Body of pancreas (tissue), 4 donors: ENCODE measurements around the gene PBX2. TPM values are rescaled to one million over a fixed set of nuclear protein-coding genes. Genes with fewer than 3 reads are reported as not detected.

ENCODE experiments used
- ATAC-seq: fragments of 150-250 bp; one replicate; pipeline ENCODE4 v1.9.1; 2016
- DNase-seq, 4 donors: peaks; one replicate each; pipeline ENCODE4 v3.0.0-alpha.2; 2019
- H3K27ac ChIP-seq, 4 donors: fragments of 200-600 bp; sonication (generic); 1 replicate in 3 of 4; 2 replicates in 1 of 4; pipeline versions ENCODE4 v1.5.1 to v1.6.1; 2016 to 2019; ENCODE audit warnings: mild to moderate bottlenecking in 1 of 4, mixed read lengths in 1 of 4, moderate library complexity in 1 of 4
- H3K27me3 ChIP-seq, 2 donors: fragments of 200-600 bp; sonication (generic); one replicate each; pipeline ENCODE4 v1.6.0; 2016; ENCODE audit warnings: mild to moderate bottlenecking in 1 of 2
- H3K36me3 ChIP-seq, 2 donors: fragments of 200-600 bp; sonication (generic); replicated peaks in 1 of 2; 2 replicates each; pipeline ENCODE4 v1.5.1; 2016; ENCODE audit warnings: low read depth in 2 of 2; ENCODE audit not compliant: insufficient read depth in 1 of 2
- H3K4me1 ChIP-seq: fragments of 200-600 bp; sonication (generic); one replicate; pipeline ENCODE4 v1.6.0; 2016
- H3K4me3 ChIP-seq, 2 donors: fragments of 200-600 bp; sonication (generic); 1 replicate in 1 of 2; 2 replicates in 1 of 2; pipeline ENCODE4 v1.5.1; 2016 to 2019
- H3K9me3 ChIP-seq, 3 donors: fragments of 200-600 bp; sonication (generic); 1 replicate in 2 of 3; 2 replicates in 1 of 3; pipeline ENCODE4 v1.5.1; 2016
- CTCF ChIP-seq, 7 experiments: fragments of 450-650 bp in 4 of 7; fragments of 200-600 bp in 3 of 7; sonication (generic) in 3 of 7; IDR thresholded peaks; one replicate each; pipeline ENCODE4 v1.5.1; 2016 to 2019; ENCODE audit warnings: antibody characterized with exemption in 7 of 7
- POLR2A ChIP-seq, 3 donors: fragments of 450-650 bp; IDR thresholded peaks; one replicate each; pipeline ENCODE4 v1.6.1; 2016; ENCODE audit warnings: antibody characterized with exemption in 3 of 3, mild to moderate bottlenecking in 2 of 3
- WGBS, 2 donors: methylation state at CpG; one replicate each; pipeline ENCODE4 v1.1.5; 2017; 5-methylcytosine and 5-hydroxymethylcytosine counted together
- intact Hi-C: fragments of 100-400 bp; cut with DNase I; formaldehyde crosslinking; loops from one replicate; pipeline ENCODE4 v1.15.1; 2023
- total RNA-seq, 2 donors: library from RNA; depleted of rRNA; stranded (reverse); fragments of >200 nt; gene quantifications; one replicate each; pipeline ENCODE4 v1.1.0, GENCODE V29; 2016

The PBX2 gene
- total RNA-seq, 2 donors from 2014 or later, result 28.8 to 31.3 TPM

GRCh38 chr6:32156891-32157290 lies 33.1 kb downstream of the PBX2 start:
- no peak for DNase-seq
- no peak overlapping the region for H3K4me3 ChIP-seq
- WGBS, 2 donors, result 87 to 89% methylated on average over 9 of the region's 9 CpGs
- no peaks in the 10 kb centered on the region for H3K27me3 ChIP-seq
- no peaks in the 10 kb centered on the region for H3K36me3 ChIP-seq
- no peak overlapping the region for H3K27ac ChIP-seq
- peaks cover 25% of the 10 kb centered on the region for H3K4me1 ChIP-seq
- TF ChIP-seq POLR2A (IDR thresholded peaks at IDR 0.05) (no peak), CTCF (IDR thresholded peaks at IDR 0.05) (no peak)
- no peak for ATAC-seq
- intact Hi-C loops, result loop anchor here (5.0 kb wide), 1 partner anchor 40 kb away; no protein-coding TSS in a partner anchor
- H3K9me3 ChIP-seq, result no peaks in the 10 kb centered on the region

- peak; percentile 73 to 85 (median 80) for DNase-seq
- WGBS, 2 donors, result 2 to 8% methylated on average over 14 to 34 of the region's 34 CpGs
- Histone ChIP-seq H3K27me3 (no peaks in the 10 kb centered on the region), H3K36me3 (no peaks in the 10 kb centered on the region), H3K4me3 (peak overlapping the region; percentile 72), H3K4me1 (peaks cover 25% of the 10 kb centered on the region), H3K27ac (peak overlapping the region; percentile 35 to 90 (median 77)), H3K9me3 (no peaks in the 10 kb centered on the region)
- peak in 2 of 3 donors; percentile 39 to 48 for TF ChIP-seq POLR2A (IDR thresholded peaks at IDR 0.05)
- TF ChIP-seq CTCF (IDR thresholded peaks at IDR 0.05), result peak; percentile 23 to 79 (median 68)
- peak; percentile 78 for ATAC-seq
- intact Hi-C loops, result loop anchor here (5.0 kb wide), 1 partner anchor 37 kb away; no protein-coding TSS in a partner anchor
These were observed 35.4 kb downstream of the PBX2 start for GRCh38 chr6:32154514-32155161.

GRCh38 chr6:32153564-32154513 lies 36.2 kb downstream of the PBX2 start, which contains the start of gene PPT2:
Gene PPT2 (plus strand): TSS chr6:32154141. CDS start chr6:32154595, 454 bp downstream.
- H3K9me3 ChIP-seq, result no peaks in the 10 kb centered on the region
- peak; percentile 81 for ATAC-seq

More at GRCh38 chr6:32153564-32154513, 36.2 kb downstream of the PBX2 start, which contains the start of gene PPT2:
- H3K4me1 ChIP-seq, result peaks cover 29% of the 10 kb centered on the region
- peak in 4 of 7 experiments; percentile 7 to 32 (median 28) for TF ChIP-seq CTCF (IDR thresholded peaks at IDR 0.05)
- TF ChIP-seq POLR2A (IDR thresholded peaks at IDR 0.05), result peak in 1 of 3 donors; percentile 16
- peak within 1 kb of the TSS; percentile 72 for H3K4me3 ChIP-seq
- WGBS, 2 donors, result 2 to 3% methylated on average over 18 to 52 of the region's 52 CpGs
- H3K27me3 ChIP-seq, result peaks cover 0 to under 1% of the 10 kb centered on the region in 2 donors
- DNase-seq, result peak; percentile 77 to 90 (median 82)
- no peaks in the 10 kb centered on the region for H3K36me3 ChIP-seq
- peak within 1 kb of the TSS; percentile 35 to 90 (median 77) for H3K27ac ChIP-seq
- intact Hi-C loops, result no loop called here
